Fibroblast of mammary gland (primary cell): ENCODE measurements around the gene JAM3.
A peak's percentile ranks its signal among the peaks of the same experiment; 100 is the strongest.

ENCODE experiments used
- DNase-seq: peaks from one replicate; pipeline ENCODE4 v3.0.0-alpha.2; 2010; ENCODE audit warnings: low read depth
- H3K4me3 ChIP-seq: 2 replicates; pipeline ENCODE4 v1.5.1; 2011; ENCODE audit warnings: low read depth, mild to moderate bottlenecking, low read length, moderate library complexity; ENCODE audit not compliant: control insufficient read depth
- CTCF ChIP-seq: conservative IDR thresholded peaks from 2 replicates; pipeline ENCODE4 v1.5.1; 2011; ENCODE audit warnings: low read depth, low read length, inconsistent platforms; ENCODE audit not compliant: control insufficient read depth, insufficient read depth

The JAM3 gene

DNA sequence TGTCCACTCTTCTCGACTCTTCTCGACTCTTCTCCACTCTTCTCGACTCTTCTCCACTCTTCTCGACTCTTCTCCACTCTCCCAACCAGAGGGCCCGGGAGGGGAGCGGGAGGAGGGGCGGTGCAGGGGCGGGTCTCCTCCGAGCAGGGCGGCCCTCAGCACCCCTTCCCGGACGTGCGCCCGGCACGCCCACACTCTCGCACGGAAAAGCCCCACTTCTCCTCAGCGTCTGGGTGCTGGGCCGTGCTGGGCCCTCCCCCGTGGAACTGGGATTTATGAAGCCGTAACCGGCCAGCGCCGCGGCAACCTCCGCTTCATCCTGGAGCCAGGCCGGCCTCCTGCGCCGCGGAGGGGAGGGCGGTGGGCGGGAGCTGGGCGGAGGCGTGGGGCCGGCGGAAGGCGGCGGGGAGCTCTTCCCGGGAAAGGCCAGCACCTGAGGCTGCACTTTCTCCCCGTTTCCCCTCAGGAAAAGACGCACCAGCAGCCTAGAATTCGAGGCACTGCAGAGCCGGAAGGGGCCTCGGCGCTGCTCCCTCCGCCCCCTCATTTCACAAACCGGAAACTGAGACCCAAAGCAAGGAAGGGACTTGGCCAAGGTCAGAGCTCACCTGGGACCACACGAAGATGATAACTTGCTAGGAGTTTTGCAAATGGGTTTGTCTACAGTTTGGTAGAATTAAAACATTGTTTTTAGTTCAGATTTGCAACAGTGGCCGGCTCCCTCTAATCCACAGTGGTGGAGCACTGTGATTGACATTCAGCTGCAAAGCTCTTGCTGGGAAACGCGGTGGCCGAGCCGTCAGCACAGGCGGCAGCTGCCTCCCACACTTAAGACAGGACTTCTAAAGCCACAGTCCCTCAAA is 31.6 kb upstream of the JAM3 start:
- TF ChIP-seq CTCF: no peak
- peak overlapping the region; percentile 58 for H3K4me3 ChIP-seq
- DNase-seq: peak; percentile 40

DNA sequence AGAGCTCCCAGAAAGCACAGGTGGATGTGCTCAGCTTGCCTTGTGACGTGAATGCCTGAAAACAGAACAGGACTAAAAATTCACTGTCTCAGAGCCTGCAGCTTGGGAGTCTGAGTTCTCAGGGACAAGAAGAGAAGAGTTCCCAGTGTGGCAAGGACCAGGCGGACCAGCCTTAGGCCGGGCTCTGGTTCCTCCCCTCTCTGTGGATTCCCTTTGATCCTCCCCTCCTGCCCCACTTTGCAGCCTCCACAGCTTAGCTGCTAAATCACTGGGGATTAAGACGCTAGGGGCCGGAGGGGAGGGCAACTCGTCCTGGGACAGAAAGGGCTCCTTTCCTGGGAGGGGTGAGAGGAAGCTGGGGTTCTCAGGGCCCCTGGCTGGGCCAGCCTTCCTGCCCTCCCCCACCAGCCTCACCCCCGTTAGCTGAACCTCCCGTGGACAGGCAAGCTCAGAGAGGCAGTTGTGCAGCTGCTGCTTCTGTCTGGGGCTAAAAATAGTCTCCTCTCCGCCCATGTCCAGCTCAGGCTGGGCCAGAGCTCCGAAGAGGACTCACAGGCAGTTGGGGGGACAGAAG is 29.9 kb upstream of the JAM3 start:
- H3K4me3 ChIP-seq: no peak overlapping the region
- no peak for TF ChIP-seq CTCF
- no peak for DNase-seq

DNA sequence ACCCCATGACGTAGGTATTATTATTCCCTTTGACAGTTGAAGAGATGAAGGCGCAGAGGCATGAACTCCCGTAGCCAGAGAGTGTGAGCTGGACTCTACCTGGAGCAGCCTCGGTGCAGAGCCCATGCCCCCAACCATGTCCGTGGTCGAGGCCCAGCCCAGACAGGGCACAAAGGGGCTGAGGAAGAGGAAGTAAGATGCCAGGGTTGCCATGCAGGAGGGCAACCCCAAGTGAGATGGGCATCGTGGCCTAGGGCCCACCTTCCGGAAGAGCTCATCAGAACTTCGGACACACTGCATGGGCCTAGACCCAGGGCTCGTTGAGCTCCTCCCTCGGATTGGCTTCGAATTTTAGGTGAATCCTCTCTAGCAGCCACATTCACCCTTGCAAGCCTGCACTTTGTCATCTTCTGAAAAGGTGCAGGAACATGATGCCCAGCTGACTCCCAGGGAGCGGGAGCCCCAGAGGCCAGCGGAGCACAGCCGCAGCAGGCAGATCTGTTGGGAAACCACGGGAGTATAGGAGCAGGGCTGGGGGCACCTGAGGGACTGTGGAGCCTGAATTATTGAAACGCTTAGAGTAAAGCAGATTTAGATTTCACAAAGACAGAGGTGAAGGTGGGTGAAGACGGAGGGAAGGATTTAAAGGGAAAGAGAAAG is 29.0 kb upstream of the JAM3 start:
- DNase-seq: no peak
- H3K4me3 ChIP-seq: no peak overlapping the region
- TF ChIP-seq CTCF: no peak

GRCh38 chr11:134040386-134041302 is 28.2 kb upstream of the JAM3 start:
- TF ChIP-seq CTCF: no peak
- DNase-seq: peak; percentile 36

GRCh38 chr11:134041349-134041748 is 27.5 kb upstream of the JAM3 start:
- no peak for TF ChIP-seq CTCF
- H3K4me3 ChIP-seq: no peak overlapping the region
- DNase-seq: no peak

More at GRCh38 chr11:134040386-134041302, 28.2 kb upstream of the JAM3 start:
- H3K4me3 ChIP-seq: no peak overlapping the region

DNA sequence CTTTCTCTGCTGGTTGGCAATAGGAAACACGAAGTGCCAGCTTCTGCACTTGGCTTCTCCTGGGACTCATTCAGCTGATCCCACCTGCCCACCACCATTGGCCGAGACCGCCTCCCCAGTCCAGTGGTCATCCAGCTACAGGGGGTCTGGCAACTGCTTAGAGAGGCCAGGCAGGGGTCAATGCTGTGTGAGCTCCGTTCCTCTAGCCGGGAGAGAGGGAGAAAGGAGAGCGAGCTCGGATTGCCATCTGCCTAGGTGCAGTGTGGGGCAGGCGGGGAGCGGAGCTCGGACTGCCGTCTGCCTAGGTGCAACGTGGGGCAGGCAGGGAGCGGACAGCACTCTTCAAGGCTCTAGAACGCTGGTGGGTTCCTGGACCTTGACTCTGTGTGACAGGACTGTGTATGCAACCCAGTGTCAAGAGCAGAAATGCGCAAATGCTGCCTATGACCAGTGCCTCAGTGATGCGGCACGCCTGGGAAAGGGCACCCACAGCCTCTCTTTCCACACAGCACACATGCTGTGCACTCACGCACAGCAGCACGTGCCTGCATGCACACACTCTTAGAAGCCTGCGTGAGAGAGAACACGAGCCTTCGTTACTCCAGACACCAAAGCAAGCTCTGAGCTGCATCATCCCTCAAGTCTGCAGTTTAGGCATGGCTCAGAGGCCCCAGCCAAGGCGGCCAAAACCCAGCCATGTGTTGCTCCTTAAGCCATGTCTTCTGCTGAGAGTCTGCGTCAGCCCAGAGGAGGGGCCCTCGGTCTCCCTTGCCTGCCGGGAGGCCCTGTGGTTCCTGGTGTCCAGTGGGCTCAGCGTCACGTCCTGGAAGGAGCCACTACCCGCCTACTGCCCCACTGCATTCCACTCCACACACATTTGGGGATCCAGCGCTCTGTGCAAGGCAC is 26.8 kb upstream of the JAM3 start:
- no peak for TF ChIP-seq CTCF
- no peak overlapping the region for H3K4me3 ChIP-seq
- no peak for DNase-seq
